T-helper 1 cell (primary cell): Measurements from ENCODE around the gene DDX27.

ENCODE experiments used
- DNase-seq, 5 donors: peaks; one replicate each; pipeline ENCODE4 v3.0.0-alpha.2; 2012 to 2020

The DDX27 gene

GRCh38 chr20:49203746-49204145, 15.5 kb upstream of the DDX27 start:
- DNase-seq: no peak

GRCh38 chr20:49207076-49207475, 12.1 kb upstream of the DDX27 start:
- DNase-seq: no peak

GRCh38 chr20:49210101-49210756, 9.0 kb upstream of the DDX27 start:
- DNase-seq: no peak

DNA sequence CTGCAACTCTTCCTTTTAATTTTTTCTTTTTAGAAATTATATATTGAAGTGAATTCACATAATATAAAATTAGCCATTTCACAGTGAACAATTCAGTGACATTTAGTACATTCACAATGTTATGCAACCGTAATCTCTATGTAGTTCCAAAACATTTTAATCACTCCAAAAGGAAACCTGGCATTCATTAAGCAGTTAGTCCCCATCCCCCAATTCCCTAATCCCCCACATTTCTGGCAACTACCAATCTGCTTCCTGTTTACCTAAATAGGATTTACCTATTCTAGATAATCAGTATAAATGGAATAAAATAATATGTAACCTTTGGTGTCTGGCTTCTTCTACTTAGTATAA, 8.5 kb upstream of the DDX27 start:
- DNase-seq: no peak

DNA sequence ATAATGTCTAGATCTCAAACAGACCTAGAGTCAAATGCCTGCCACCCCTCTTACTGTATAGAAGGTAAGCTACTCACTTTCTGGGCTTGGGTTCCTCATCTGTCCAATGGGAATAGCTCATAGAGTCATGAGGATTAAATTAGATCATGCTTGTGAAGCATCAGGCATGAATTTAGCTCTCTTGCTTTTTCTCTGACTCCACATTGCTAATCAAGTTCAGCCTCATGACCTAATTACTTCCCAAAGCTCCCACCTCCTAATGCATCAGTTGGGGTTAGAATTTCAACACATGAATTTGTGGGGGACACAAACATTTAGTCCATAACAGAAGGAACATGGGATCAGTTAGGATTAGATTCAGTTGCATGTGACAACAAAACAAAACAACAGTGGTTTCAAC, 4.6 kb upstream of the DDX27 start:
- DNase-seq: no peak

DNA sequence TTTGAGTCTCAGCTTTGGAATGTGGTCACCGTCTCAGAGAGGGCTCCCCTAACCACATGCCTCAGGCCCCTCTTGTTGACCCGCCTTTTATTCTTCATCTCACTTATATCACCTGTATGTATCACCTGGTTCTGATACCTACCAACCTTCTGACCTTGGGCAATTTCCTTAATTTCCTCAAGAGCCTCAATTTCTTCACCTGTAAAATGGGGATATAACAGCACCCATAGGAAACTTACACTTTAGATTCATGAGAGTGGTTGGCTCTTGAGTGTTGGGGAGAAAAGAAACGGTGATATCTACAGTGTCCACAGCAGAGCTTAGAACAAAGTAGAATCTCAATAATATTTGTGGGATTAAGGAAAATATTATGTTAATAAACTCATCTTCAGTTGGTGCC, 4.0 kb upstream of the DDX27 start:
- no peak for DNase-seq

GRCh38 chr20:49216991-49217578, 2.1 kb upstream of the DDX27 start:
- peak; percentile 75 to 95 (median 82) for DNase-seq

- DNase-seq: peak in 2 of 5 donors; percentile 10 to 15
These were observed 501 bp upstream of the DDX27 start for GRCh38 chr20:49218739-49219090.

GRCh38 chr20:49219924-49220831, 962 bp downstream of the DDX27 start:
- DNase-seq: no peak

DNA sequence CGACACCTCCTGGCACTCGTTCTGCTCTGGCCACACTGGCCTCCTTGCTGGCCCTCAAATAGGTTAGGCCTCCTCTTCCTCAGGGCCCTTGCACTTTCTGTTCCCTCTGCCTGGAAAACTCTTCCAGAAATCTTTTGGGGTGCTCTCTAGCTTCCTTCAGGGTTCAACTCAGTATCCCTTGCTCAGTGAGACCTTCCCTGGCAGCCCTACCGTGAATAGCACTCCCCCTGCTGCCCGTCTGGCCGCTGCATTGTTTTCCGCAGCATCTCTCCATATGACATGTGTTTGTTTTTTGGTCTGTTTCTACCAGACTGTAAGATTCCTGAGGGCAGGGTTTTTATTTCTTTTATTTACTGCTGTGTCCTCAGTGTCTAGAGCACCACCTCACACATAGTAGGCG, 6.7 kb downstream of the DDX27 start:
- no peak for DNase-seq

GRCh38 chr20:49228676-49229075, 9.5 kb downstream of the DDX27 start:
- DNase-seq: no peak

DNA sequence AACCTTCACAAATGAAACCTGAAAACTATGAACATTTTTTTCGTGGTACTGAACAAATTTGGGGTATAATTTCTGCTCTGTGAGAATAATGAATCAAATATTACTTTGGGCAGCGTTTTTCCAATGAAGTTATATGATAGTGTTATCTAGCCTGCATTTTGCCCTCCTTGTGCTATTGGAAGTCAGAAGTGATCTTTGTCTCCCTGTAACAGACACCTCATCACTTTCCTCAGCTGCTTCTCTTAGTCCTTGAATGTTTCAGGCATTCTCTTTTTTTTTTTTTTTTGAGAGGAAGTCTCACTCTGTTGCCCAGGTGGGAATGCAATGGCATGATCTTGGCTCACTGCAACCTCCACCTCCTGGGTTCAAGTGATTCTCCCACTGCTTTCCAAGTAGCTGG, 10.2 kb downstream of the DDX27 start:
- DNase-seq: no peak

GRCh38 chr20:49230021-49230420, 10.8 kb downstream of the DDX27 start:
- no peak for DNase-seq

DNA sequence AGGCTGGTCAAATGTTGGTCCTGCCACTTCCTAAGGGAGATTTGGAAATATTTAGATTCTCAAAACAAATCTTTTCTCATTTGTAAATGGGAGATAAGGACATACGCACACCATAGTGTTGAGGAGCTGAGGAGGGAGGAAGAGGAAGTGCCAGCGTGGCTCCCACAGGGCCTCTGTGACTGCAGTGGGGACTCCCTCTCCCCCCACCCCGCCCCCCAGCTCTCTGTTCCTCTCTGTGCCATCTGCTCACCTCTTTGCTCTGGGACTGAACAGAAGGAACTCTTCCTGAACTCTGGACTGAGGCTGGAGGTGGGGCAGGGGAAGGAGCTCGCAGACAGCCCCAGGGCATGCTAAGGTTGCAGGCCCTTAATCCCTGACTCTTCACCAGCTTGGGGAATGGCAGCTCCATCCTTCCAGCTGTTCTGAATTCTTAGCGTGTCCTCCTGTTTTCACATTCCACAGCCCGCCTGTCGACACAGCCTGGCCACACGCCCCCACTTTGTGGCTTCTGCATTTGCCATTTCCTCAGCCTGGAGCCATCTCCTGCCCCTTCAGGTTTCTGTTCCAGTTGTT, 11.4 kb downstream of the DDX27 start:
- no peak for DNase-seq

GRCh38 chr20:49231471-49231870, 12.3 kb downstream of the DDX27 start:
- no peak for DNase-seq

GRCh38 chr20:49233226-49233625, 14.0 kb downstream of the DDX27 start:
- no peak for DNase-seq

GRCh38 chr20:49234831-49235230, 15.6 kb downstream of the DDX27 start:
- DNase-seq: no peak

GRCh38 chr20:49236301-49236700, 17.1 kb downstream of the DDX27 start:
- DNase-seq: no peak

GRCh38 chr20:49237531-49237930, 18.3 kb downstream of the DDX27 start:
- DNase-seq: no peak

GRCh38 chr20:49245921-49246740, 26.9 kb downstream of the DDX27 start:
- peak in 2 of 5 donors; percentile 15 to 33 for DNase-seq

DNA sequence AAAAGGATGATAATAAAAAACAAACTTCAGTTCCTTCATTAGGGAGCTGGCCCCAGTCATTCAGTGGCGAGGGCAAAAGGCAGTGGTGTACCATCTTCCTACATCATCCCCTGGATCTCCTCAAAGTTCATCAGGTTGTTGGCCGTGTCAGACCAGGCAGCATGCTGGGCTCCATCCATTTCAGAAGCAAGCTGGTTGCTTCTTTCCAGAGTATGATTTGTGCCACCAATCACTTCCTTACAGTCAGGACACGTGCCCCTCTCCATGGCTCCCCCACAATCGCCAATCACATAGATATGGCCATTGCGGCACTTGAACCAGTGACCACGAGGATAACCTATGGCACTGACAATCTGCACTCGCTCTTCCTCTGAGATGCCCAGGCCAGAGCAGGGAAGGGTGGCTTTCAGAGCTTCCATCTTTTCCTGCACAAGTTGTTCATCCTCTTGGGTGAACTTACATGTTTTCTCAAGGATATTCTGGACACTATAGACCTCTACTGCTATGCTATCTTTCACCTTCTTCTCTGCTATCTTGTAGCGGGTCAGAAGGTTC, 28.0 kb downstream of the DDX27 start:
- no peak for DNase-seq

- DNase-seq: no peak
These were observed 28.6 kb downstream of the DDX27 start for GRCh38 chr20:49247792-49248191.
